Fibroblast of lung (primary cell): ENCODE measurements around the gene TBPL2. TPM values are rescaled to one million over a fixed set of nuclear protein-coding genes. Genes with fewer than 3 reads are reported as not detected.

Experiments
- DNase-seq, 2 donors: peaks; one replicate each; pipeline versions ENCODE4 v3.0.0 to v3.0.0-alpha.2; 2010; ENCODE audit warnings: low read depth in 2 of 2
- H2AFZ ChIP-seq: 2 replicates; pipeline ENCODE4 v1.5.1; 2012; ENCODE audit warnings: low read length, control low read depth, inconsistent platforms
- H3K27ac ChIP-seq: 2 replicates; pipeline ENCODE4 v1.5.1; 2011; ENCODE audit warnings: low read length, control low read depth; ENCODE audit not compliant: insufficient read depth
- H3K27me3 ChIP-seq: 2 replicates; pipeline ENCODE4 v1.5.1; 2011; ENCODE audit warnings: mild to moderate bottlenecking, low read length; ENCODE audit not compliant: control insufficient read depth, insufficient read depth
- H3K36me3 ChIP-seq: 2 replicates; pipeline ENCODE4 v1.5.1; 2011; ENCODE audit warnings: low read length; ENCODE audit not compliant: control insufficient read depth, insufficient read depth
- H3K4me1 ChIP-seq: 2 replicates; pipeline ENCODE4 v1.5.1; 2011; ENCODE audit warnings: low read length; ENCODE audit not compliant: control insufficient read depth, insufficient read depth; ENCODE audit errors: extremely low read depth
- H3K4me2 ChIP-seq: 2 replicates; pipeline ENCODE4 v1.5.1; 2011; ENCODE audit warnings: low read length, control low read depth; ENCODE audit not compliant: insufficient read depth; ENCODE audit errors: extremely low read depth
- H3K4me3 ChIP-seq, 4 experiments: fragments of 200-600 bp in 1 of 4; sonication (generic) in 1 of 4; replicated peaks in 1 of 4; 2 replicates each; pipeline ENCODE4 v1.5.1; 2011 to 2016; ENCODE audit warnings: low read length in 4 of 4, low read depth in 3 of 4, mild to moderate bottlenecking in 3 of 4, control low read depth in 2 of 4, inconsistent platforms in 1 of 4, mixed read lengths in 1 of 4; ENCODE audit not compliant: insufficient read depth in 1 of 4; ENCODE audit errors: control extremely low read depth in 1 of 4
- H3K79me2 ChIP-seq: 2 replicates; pipeline ENCODE4 v1.5.1; 2012; ENCODE audit warnings: mild to moderate bottlenecking, low read length, inconsistent platforms; ENCODE audit not compliant: control insufficient read depth, insufficient read depth
- H3K9ac ChIP-seq: 2 replicates; pipeline ENCODE4 v1.5.1; 2011; ENCODE audit warnings: mild to moderate bottlenecking, low read length, control low read depth; ENCODE audit not compliant: insufficient read depth
- H3K9me3 ChIP-seq: 2 replicates; pipeline ENCODE4 v1.5.1; 2012; ENCODE audit warnings: low read depth, low read length; ENCODE audit not compliant: control insufficient read depth, insufficient read depth
- H4K20me1 ChIP-seq: 2 replicates; pipeline ENCODE4 v1.5.1; 2011; ENCODE audit warnings: low read length; ENCODE audit not compliant: control insufficient read depth, insufficient read depth; ENCODE audit errors: extremely low read depth
- CTCF ChIP-seq, 2 donors: IDR thresholded peaks in 1 of 2; conservative IDR thresholded peaks in 1 of 2; 1 replicate in 1 of 2; 2 replicates in 1 of 2; pipeline ENCODE4 v1.5.1; 2011 to 2012; ENCODE audit warnings: low read length in 2 of 2, control low read depth in 1 of 2, inconsistent platforms in 1 of 2, low read depth in 1 of 2, mild to moderate bottlenecking in 1 of 2
- EZH2 ChIP-seq: IDR thresholded peaks from 2 replicates; pipeline ENCODE4 v1.5.1; 2012; ENCODE audit warnings: low read length, control low read depth, mild to moderate bottlenecking; ENCODE audit errors: missing control alignments
- polyA plus RNA-seq, 2 donors: library from polyadenylated mRNA; depleted of rRNA in 1 of 2; stranded (reverse) in 1 of 2; unstranded in 1 of 2; fragments of >200 nt; gene quantifications; 2 replicates each; pipeline ENCODE4 v1.2.1, GENCODE V29; 2011 to 2012; ENCODE audit warnings: missing spikeins in 1 of 2
- total RNA-seq: library from RNA; depleted of rRNA; stranded (reverse); fragments of >200 nt; gene quantifications from 2 replicates; pipeline ENCODE4 v1.2.1, GENCODE V29; 2014

The TBPL2 gene
- total and polyA plus RNA-seq, 2 donors (not counting 1 experiment from before 2014, with no cell fraction given) = not detected

GRCh38 chr14:55416866-55417265 lies 23.6 kb downstream of the TBPL2 start:
- TF ChIP-seq CTCF (conservative IDR thresholded peaks at IDR 0.05 in 1 of 2, IDR thresholded peaks at IDR 0.05 in 1 of 2; ENCODE audit: low read depth in 1 of 2, low read length in 2 of 2) (peak; percentile 31 to 50), EZH2 (no peak)
- Histone ChIP-seq H3K4me2 (no peak overlapping the region), H2AFZ (no peak overlapping the region), H3K79me2 (no peaks in the 10 kb centered on the region), H3K36me3 (no peaks in the 10 kb centered on the region), H3K9me3 (no peaks in the 10 kb centered on the region), H3K4me3 (no peak overlapping the region), H3K27me3 (no peaks in the 10 kb centered on the region), H3K9ac (no peak overlapping the region), H3K27ac (no peak overlapping the region), H3K4me1 (peaks cover 3% of the 10 kb centered on the region), H4K20me1 (no peaks in the 10 kb centered on the region)
- no peak for DNase-seq

GRCh38 chr14:55414551-55414950 lies 25.9 kb downstream of the TBPL2 start:
- no peak for DNase-seq
- H3K36me3 ChIP-seq = no peaks in the 10 kb centered on the region
- peaks cover 20% of the 10 kb centered on the region for H3K79me2 ChIP-seq
- no peak for TF ChIP-seq EZH2
- TF ChIP-seq CTCF (conservative IDR thresholded peaks at IDR 0.05 in 1 of 2, IDR thresholded peaks at IDR 0.05 in 1 of 2; ENCODE audit: low read depth in 1 of 2, low read length in 2 of 2) = no peak
- H4K20me1 ChIP-seq = no peaks in the 10 kb centered on the region
- no peak overlapping the region for H3K9ac ChIP-seq
- H3K27me3 ChIP-seq = no peaks in the 10 kb centered on the region
- no peak overlapping the region for H3K4me2 ChIP-seq
- peaks cover 5% of the 10 kb centered on the region for H3K4me1 ChIP-seq
- H2AFZ ChIP-seq = no peak overlapping the region
- no peak overlapping the region for H3K27ac ChIP-seq
- H3K9me3 ChIP-seq = no peaks in the 10 kb centered on the region
- H3K4me3 ChIP-seq = no peak overlapping the region

GRCh38 chr14:55412676-55413075 lies 27.7 kb downstream of the TBPL2 start:
- Histone ChIP-seq H3K27me3 (no peaks in the 10 kb centered on the region), H3K9me3 (no peaks in the 10 kb centered on the region), H3K79me2 (peaks cover 30% of the 10 kb centered on the region), H2AFZ (peak overlapping the region; percentile 95), H3K4me2 (no peak overlapping the region), H3K9ac (no peak overlapping the region), H3K27ac (no peak overlapping the region), H3K4me3 (no peak overlapping the region), H3K36me3 (no peaks in the 10 kb centered on the region), H3K4me1 (peaks cover 5% of the 10 kb centered on the region), H4K20me1 (no peaks in the 10 kb centered on the region)
- DNase-seq = peak in 1 of 2 donors; percentile 43
- TF ChIP-seq EZH2 = no peak
